GM12874 (cell line): ENCODE results near the gene SDR42E2.

Source experiments
- TF ChIP-seq, protein P1 (sequence below): IDR thresholded peaks from 2 replicates; pipeline ENCODE4 v1.5.1; 2011; ENCODE audit warnings: low read depth, mild to moderate bottlenecking, control low read depth, low read length, moderate library complexity; ENCODE audit not compliant: insufficient read depth

The SDR42E2 gene

GRCh38 chr16:22222006-22222405 is 59.7 kb downstream of the SDR42E2 start:
- TF ChIP-seq, protein P1, sequence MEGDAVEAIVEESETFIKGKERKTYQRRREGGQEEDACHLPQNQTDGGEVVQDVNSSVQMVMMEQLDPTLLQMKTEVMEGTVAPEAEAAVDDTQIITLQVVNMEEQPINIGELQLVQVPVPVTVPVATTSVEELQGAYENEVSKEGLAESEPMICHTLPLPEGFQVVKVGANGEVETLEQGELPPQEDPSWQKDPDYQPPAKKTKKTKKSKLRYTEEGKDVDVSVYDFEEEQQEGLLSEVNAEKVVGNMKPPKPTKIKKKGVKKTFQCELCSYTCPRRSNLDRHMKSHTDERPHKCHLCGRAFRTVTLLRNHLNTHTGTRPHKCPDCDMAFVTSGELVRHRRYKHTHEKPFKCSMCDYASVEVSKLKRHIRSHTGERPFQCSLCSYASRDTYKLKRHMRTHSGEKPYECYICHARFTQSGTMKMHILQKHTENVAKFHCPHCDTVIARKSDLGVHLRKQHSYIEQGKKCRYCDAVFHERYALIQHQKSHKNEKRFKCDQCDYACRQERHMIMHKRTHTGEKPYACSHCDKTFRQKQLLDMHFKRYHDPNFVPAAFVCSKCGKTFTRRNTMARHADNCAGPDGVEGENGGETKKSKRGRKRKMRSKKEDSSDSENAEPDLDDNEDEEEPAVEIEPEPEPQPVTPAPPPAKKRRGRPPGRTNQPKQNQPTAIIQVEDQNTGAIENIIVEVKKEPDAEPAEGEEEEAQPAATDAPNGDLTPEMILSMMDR, result no peak

- TF ChIP-seq, protein P1, result no peak
Measured at GRCh38 chr16:22222998-22223397, 60.7 kb downstream of the SDR42E2 start.

- TF ChIP-seq, protein P1, result no peak
Measured at GRCh38 chr16:22225060-22225459, 62.8 kb downstream of the SDR42E2 start.

DNA sequence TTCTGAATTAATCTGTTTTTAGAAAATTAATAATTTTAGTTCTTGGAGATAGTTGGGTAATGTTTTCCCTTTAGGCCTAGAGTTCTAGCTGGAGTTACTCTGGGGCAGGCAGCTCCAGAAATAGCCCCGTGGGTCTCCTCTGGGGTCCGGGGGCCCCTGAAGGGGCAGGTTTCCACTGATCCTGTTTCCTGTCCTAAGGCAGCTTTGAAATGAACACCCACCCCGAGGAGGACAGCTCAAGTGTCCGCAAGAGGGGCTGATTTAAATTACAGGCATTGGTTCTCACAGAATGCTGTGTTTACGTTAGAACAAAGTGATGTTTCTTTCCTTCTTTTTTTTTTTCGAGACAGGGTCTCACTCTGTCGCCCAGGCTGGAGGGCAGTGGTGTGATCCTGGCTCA is 67.6 kb downstream of the SDR42E2 start:
- TF ChIP-seq, protein P1, result no peak

- TF ChIP-seq, protein P1, result no peak
Measured at GRCh38 chr16:22232277-22233036, 70.2 kb downstream of the SDR42E2 start.

GRCh38 chr16:22233037-22233372 is 70.7 kb downstream of the SDR42E2 start:
- TF ChIP-seq, protein P1, result no peak

DNA sequence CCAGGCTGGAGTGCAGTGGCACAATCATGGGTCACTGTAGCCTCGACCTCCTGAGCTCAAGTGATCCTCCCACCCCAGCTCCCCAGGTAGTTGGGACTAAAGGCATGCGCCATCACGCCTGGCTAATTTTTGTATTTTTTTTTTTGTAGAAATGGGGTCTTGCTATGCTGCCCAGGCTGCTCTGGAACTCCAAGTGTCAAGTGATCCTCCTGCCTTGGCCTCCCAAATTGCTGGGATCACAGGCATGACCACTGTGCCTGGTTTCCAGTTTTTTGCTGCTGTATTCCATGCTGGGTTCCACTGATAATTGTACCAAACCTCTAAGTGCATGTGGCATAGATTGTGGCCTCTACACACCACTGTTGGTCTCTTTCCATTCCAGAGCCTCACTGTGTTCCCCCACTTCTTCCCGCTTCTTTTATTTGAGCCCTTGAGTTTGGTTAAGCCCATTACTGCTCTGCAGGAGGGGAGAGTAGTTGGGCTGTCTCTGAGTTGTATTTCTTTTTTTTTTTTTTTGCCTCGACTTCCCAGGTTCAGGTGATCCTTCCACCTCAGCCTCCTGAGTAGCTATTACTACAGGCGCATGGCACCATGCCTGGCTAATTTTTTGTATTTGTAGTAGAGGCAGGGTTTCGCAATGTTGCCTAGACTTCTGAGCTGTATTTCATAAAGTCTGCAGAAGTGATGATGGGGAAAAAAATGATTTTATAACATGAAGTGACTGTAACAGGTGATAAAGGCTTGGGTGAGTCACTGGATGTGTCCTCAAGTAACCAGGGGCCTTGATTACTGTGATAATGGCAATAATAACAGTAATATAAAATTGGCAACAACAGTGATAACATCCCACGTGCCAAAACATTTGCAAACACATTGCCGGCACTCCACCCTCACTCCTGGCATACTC is 73.8 kb downstream of the SDR42E2 start:
- TF ChIP-seq, protein P1, result no peak
